Measurements from ENCODE around the gene PHAF1. TPM values are rescaled to one million over a fixed set of nuclear protein-coding genes. Genes with fewer than 3 reads are reported as not detected.
A peak's percentile ranks its signal among the peaks of the same experiment; 100 is the strongest.

Gene PHAF1
- total and polyA plus RNA-seq, 9 of the 15 experiments (the other 6 are each of a cell fraction or from before 2014, with no cell fraction given) = 5.1 to 25.4 (median 13.8) TPM

GRCh38 chr16:67109407-67110135 is at the start of gene PHAF1 (continued):
- TF ChIP-seq SRSF3 (IDR thresholded peaks at IDR 0.05; ENCODE audit: insufficient read depth, low read length) = no peak
- TF ChIP-seq ZC3H8 (IDR thresholded peaks at IDR 0.05) = no peak
- no peak for TF ChIP-seq ZKSCAN3 (CRISPR knock-in tag; IDR thresholded peaks at IDR 0.05)
- TF ChIP-seq PCBP1 (IDR thresholded peaks at IDR 0.05; ENCODE audit: low read depth, low read length, poor library complexity, severe bottlenecking) = no peak
- no peak for TF ChIP-seq ZNF395 (CRISPR knock-in tag; IDR thresholded peaks at IDR 0.05)
- 0 out of 2 replicates have a peak, but pooled peaks have one; percentile 11 for TF ChIP-seq ZNF384 (IDR thresholded peaks at IDR 0.05; ENCODE audit: low read depth, low read length)
- TF ChIP-seq MBD2 (IDR thresholded peaks at IDR 0.05; ENCODE audit: borderline replicate concordance, low read depth) = peak; percentile 49; the same call in 1 of the 2 replicates
- TF ChIP-seq ETS1 (conservative IDR thresholded peaks at IDR 0.05; ENCODE audit: control insufficient read depth, low read depth, low read length) = no peak
- TF ChIP-seq FOXP4 (CRISPR knock-in tag; IDR thresholded peaks at IDR 0.05; ENCODE audit: borderline replicate concordance) = no peak
- TF ChIP-seq ZSCAN32 (CRISPR knock-in tag; IDR thresholded peaks at IDR 0.05) = no peak
- TF ChIP-seq SIRT6 (IDR thresholded peaks at IDR 0.05; ENCODE audit: low read depth, low read length) = no peak
- TF ChIP-seq EZH2 (IDR thresholded peaks at IDR 0.05; ENCODE audit: borderline replicate concordance, low read depth, low read length) = no peak
- TF ChIP-seq STAT6 (CRISPR knock-in tag; IDR thresholded peaks at IDR 0.05) = no peak
- no peak for TF ChIP-seq ZNF444 (CRISPR knock-in tag; IDR thresholded peaks at IDR 0.05)
- no peak for TF ChIP-seq SNRNP70 (optimal IDR thresholded peaks at IDR 0.05; ENCODE audit: low read depth, low read length)
- no peak for TF ChIP-seq CBFA2T3 (IDR thresholded peaks at IDR 0.05)
- TF ChIP-seq GMEB1 (CRISPR knock-in tag; IDR thresholded peaks at IDR 0.05) = no peak

All from K562 (cell line).